Measurements from ENCODE around the gene CASD1.

The CASD1 gene

GRCh38 chr7:94578614-94579013 lies 69.0 kb downstream of the CASD1 start:
- Histone ChIP-seq H2AFZ (ENCODE audit: insufficient read depth, low read length, poor library complexity) (no peak overlapping the region), H4K12ac (ENCODE audit: low read depth, low read length) (no peak overlapping the region), H3K23ac (ENCODE audit: low read length) (no peak overlapping the region), H3K79me1 (ENCODE audit: low read length) (no peaks in the 10 kb centered on the region), H3K27ac (ENCODE audit: low read depth, low read length) (no peak overlapping the region), H3K79me2 (ENCODE audit: control insufficient read depth, insufficient read depth, low read length, poor library complexity) (no peaks in the 10 kb centered on the region), H3K9me3 (ENCODE audit: insufficient read depth, low read depth, low read length) (no peaks in the 10 kb centered on the region), H3K4ac (ENCODE audit: low read depth, low read length) (no peak overlapping the region), H3K36me3 (ENCODE audit: control insufficient read depth in 1 of 2, insufficient read depth in 2 of 2, low read length in 2 of 2) (no peaks in the 10 kb centered on the region), H3K27me3 (ENCODE audit: insufficient read depth, low read length) (no peaks in the 10 kb centered on the region), H2BK5ac (ENCODE audit: low read depth, low read length, poor library complexity) (no peak overlapping the region), H2BK12ac (ENCODE audit: low read length) (no peak overlapping the region), H3K14ac (ENCODE audit: low read length) (no peak overlapping the region), H3K4me3 (ENCODE audit: low read depth, low read length) (no peak overlapping the region), H3K4me1 (ENCODE audit: control insufficient read depth in 1 of 2, insufficient read depth in 2 of 2, low read length in 2 of 2) (peaks cover 3 to 4% of the 10 kb centered on the region in 2 experiments), H3K4me2 (ENCODE audit: low read length) (no peak overlapping the region), H3K18ac (ENCODE audit: low read length) (no peak overlapping the region), H2BK120ac (ENCODE audit: insufficient read depth, low read length, poor library complexity) (no peak overlapping the region), H4K8ac (ENCODE audit: low read depth, low read length) (no peak overlapping the region), H3K9ac (ENCODE audit: low read length) (no peak overlapping the region), H4K91ac (ENCODE audit: low read depth, low read length) (no peak overlapping the region), H2AK5ac (ENCODE audit: low read length) (no peak overlapping the region)
- no peak for DNase-seq

GRCh38 chr7:94579470-94579869 lies 69.9 kb downstream of the CASD1 start:
- no peak overlapping the region for H2BK5ac ChIP-seq (ENCODE audit: low read depth, low read length, poor library complexity)
- no peak overlapping the region for H4K91ac ChIP-seq (ENCODE audit: low read depth, low read length)
- H2BK120ac ChIP-seq (ENCODE audit: insufficient read depth, low read length, poor library complexity), result no peak overlapping the region
- no peaks in the 10 kb centered on the region for H3K9me3 ChIP-seq (ENCODE audit: insufficient read depth, low read depth, low read length)
- no peak overlapping the region for H3K14ac ChIP-seq (ENCODE audit: low read length)
- H3K9ac ChIP-seq (ENCODE audit: low read length), result no peak overlapping the region
- no CpG with 5 or more reads among the region's 2 CpGs for WGBS (ENCODE audit: extremely low coverage, insufficient coverage, insufficient read length)
- DNase-seq, result no peak
- H2AFZ ChIP-seq (ENCODE audit: insufficient read depth, low read length, poor library complexity), result no peak overlapping the region
- no peaks in the 10 kb centered on the region for H3K79me1 ChIP-seq (ENCODE audit: low read length)
- H3K36me3 ChIP-seq (ENCODE audit: control insufficient read depth in 1 of 2, insufficient read depth in 2 of 2, low read length in 2 of 2), result no peaks in the 10 kb centered on the region
- no peaks in the 10 kb centered on the region for H3K79me2 ChIP-seq (ENCODE audit: control insufficient read depth, insufficient read depth, low read length, poor library complexity)
- no peak overlapping the region for H3K23ac ChIP-seq (ENCODE audit: low read length)
- no peak overlapping the region for H3K4me3 ChIP-seq (ENCODE audit: low read depth, low read length)
- no peak overlapping the region for H4K8ac ChIP-seq (ENCODE audit: low read depth, low read length)
- no peak overlapping the region for H4K12ac ChIP-seq (ENCODE audit: low read depth, low read length)
- H3K27me3 ChIP-seq (ENCODE audit: insufficient read depth, low read length), result no peaks in the 10 kb centered on the region
- H3K4ac ChIP-seq (ENCODE audit: low read depth, low read length), result no peak overlapping the region
- no peak overlapping the region for H3K4me2 ChIP-seq (ENCODE audit: low read length)
- H2AK5ac ChIP-seq (ENCODE audit: low read length), result no peak overlapping the region
- H3K4me1 ChIP-seq (ENCODE audit: control insufficient read depth in 1 of 2, insufficient read depth in 2 of 2, low read length in 2 of 2), result peaks cover 3 to 4% of the 10 kb centered on the region in 2 experiments
- H3K18ac ChIP-seq (ENCODE audit: low read length), result no peak overlapping the region
- no peak overlapping the region for H2BK12ac ChIP-seq (ENCODE audit: low read length)
- H3K27ac ChIP-seq (ENCODE audit: low read depth, low read length), result no peak overlapping the region

GRCh38 chr7:94580601-94581000 lies 71.0 kb downstream of the CASD1 start:
- no peaks in the 10 kb centered on the region for H3K79me2 ChIP-seq (ENCODE audit: control insufficient read depth, insufficient read depth, low read length, poor library complexity)
- no peak overlapping the region for H3K14ac ChIP-seq (ENCODE audit: low read length)
- DNase-seq, result peak; percentile 56 to 90
- no peaks in the 10 kb centered on the region for H3K9me3 ChIP-seq (ENCODE audit: insufficient read depth, low read depth, low read length)
- H4K8ac ChIP-seq (ENCODE audit: low read depth, low read length), result no peak overlapping the region
- no peak overlapping the region for H2BK12ac ChIP-seq (ENCODE audit: low read length)
- H3K4me2 ChIP-seq (ENCODE audit: low read length), result no peak overlapping the region
- no peak overlapping the region for H4K12ac ChIP-seq (ENCODE audit: low read depth, low read length)
- peaks cover 3 to 4% of the 10 kb centered on the region in 2 experiments for H3K4me1 ChIP-seq (ENCODE audit: control insufficient read depth in 1 of 2, insufficient read depth in 2 of 2, low read length in 2 of 2)
- no peak overlapping the region for H2AFZ ChIP-seq (ENCODE audit: insufficient read depth, low read length, poor library complexity)
- H3K9ac ChIP-seq (ENCODE audit: low read length), result no peak overlapping the region
- no peak overlapping the region for H2AK5ac ChIP-seq (ENCODE audit: low read length)
- no peak overlapping the region for H3K23ac ChIP-seq (ENCODE audit: low read length)
- H3K27ac ChIP-seq (ENCODE audit: low read depth, low read length), result no peak overlapping the region
- no peaks in the 10 kb centered on the region for H3K79me1 ChIP-seq (ENCODE audit: low read length)
- no peak overlapping the region for H3K18ac ChIP-seq (ENCODE audit: low read length)
- no peak overlapping the region for H2BK5ac ChIP-seq (ENCODE audit: low read depth, low read length, poor library complexity)
- H3K27me3 ChIP-seq (ENCODE audit: insufficient read depth, low read length), result no peaks in the 10 kb centered on the region
- H2BK120ac ChIP-seq (ENCODE audit: insufficient read depth, low read length, poor library complexity), result no peak overlapping the region
- no peaks in the 10 kb centered on the region for H3K36me3 ChIP-seq (ENCODE audit: control insufficient read depth in 1 of 2, insufficient read depth in 2 of 2, low read length in 2 of 2)
- no peak overlapping the region for H3K4ac ChIP-seq (ENCODE audit: low read depth, low read length)
- no CpG with 5 or more reads among the region's 1 CpG for WGBS (ENCODE audit: extremely low coverage, insufficient coverage, insufficient read length)
- no peak overlapping the region for H4K91ac ChIP-seq (ENCODE audit: low read depth, low read length)
- H3K4me3 ChIP-seq (ENCODE audit: low read depth, low read length), result no peak overlapping the region

GRCh38 chr7:94584113-94584512 lies 74.5 kb downstream of the CASD1 start:
- no peak overlapping the region for H2BK5ac ChIP-seq (ENCODE audit: low read depth, low read length, poor library complexity)

More at GRCh38 chr7:94584113-94584512, 74.5 kb downstream of the CASD1 start:
- peaks cover 0 to 4% of the 10 kb centered on the region in 2 experiments for H3K4me1 ChIP-seq (ENCODE audit: control insufficient read depth in 1 of 2, insufficient read depth in 2 of 2, low read length in 2 of 2)
- no peak overlapping the region for H3K18ac ChIP-seq (ENCODE audit: low read length)
- no peaks in the 10 kb centered on the region for H3K36me3 ChIP-seq (ENCODE audit: control insufficient read depth in 1 of 2, insufficient read depth in 2 of 2, low read length in 2 of 2)
- no peak for DNase-seq
- no peaks in the 10 kb centered on the region for H3K27me3 ChIP-seq (ENCODE audit: insufficient read depth, low read length)
- H3K9me3 ChIP-seq (ENCODE audit: insufficient read depth, low read depth, low read length), result no peaks in the 10 kb centered on the region
- H2AFZ ChIP-seq (ENCODE audit: insufficient read depth, low read length, poor library complexity), result no peak overlapping the region
- H2BK120ac ChIP-seq (ENCODE audit: insufficient read depth, low read length, poor library complexity), result no peak overlapping the region
- no peak overlapping the region for H4K91ac ChIP-seq (ENCODE audit: low read depth, low read length)
- no peak overlapping the region for H3K4ac ChIP-seq (ENCODE audit: low read depth, low read length)
- no peak overlapping the region for H3K23ac ChIP-seq (ENCODE audit: low read length)
- no peak overlapping the region for H3K4me3 ChIP-seq (ENCODE audit: low read depth, low read length)
- H3K79me2 ChIP-seq (ENCODE audit: control insufficient read depth, insufficient read depth, low read length, poor library complexity), result no peaks in the 10 kb centered on the region
- H2AK5ac ChIP-seq (ENCODE audit: low read length), result no peak overlapping the region
- H3K27ac ChIP-seq (ENCODE audit: low read depth, low read length), result no peak overlapping the region
- no peak overlapping the region for H4K12ac ChIP-seq (ENCODE audit: low read depth, low read length)
- no peak overlapping the region for H4K8ac ChIP-seq (ENCODE audit: low read depth, low read length)
- H3K4me2 ChIP-seq (ENCODE audit: low read length), result no peak overlapping the region
- no CpG with 5 or more reads among the region's 1 CpG for WGBS (ENCODE audit: extremely low coverage, insufficient coverage, insufficient read length)
- H3K9ac ChIP-seq (ENCODE audit: low read length), result no peak overlapping the region
- no peak overlapping the region for H3K14ac ChIP-seq (ENCODE audit: low read length)
- H3K79me1 ChIP-seq (ENCODE audit: low read length), result no peaks in the 10 kb centered on the region
- no peak overlapping the region for H2BK12ac ChIP-seq (ENCODE audit: low read length)

Measured in trophoblast cell (in vitro differentiated cells and primary cell).